T-helper 1 cell treated with Interleukin-12 subunit alpha and Interleukin-12 subunit beta and Interleukin-4 antibody, amounts not matched to agents 30 μg/mL and 1 μg/mL, for 36 hours (primary cell): Measurements from ENCODE around the gene RALGPS1.

Experiments
- H3K27ac Mint-ChIP-seq: one replicate; pipeline ENCODE4 v1.8.0; 2021; ENCODE audit warnings: mild to moderate bottlenecking, mixed read lengths
- H3K27me3 Mint-ChIP-seq: one replicate; pipeline ENCODE4 v1.8.0; 2021; ENCODE audit warnings: low read depth, mixed read lengths
- H3K36me3 Mint-ChIP-seq: one replicate; pipeline ENCODE4 v1.8.0; 2021; ENCODE audit warnings: low read depth, mixed read lengths
- H3K4me1 Mint-ChIP-seq: one replicate; pipeline ENCODE4 v1.8.0; 2021; ENCODE audit warnings: low read depth, mixed read lengths
- H3K4me3 Mint-ChIP-seq: one replicate; pipeline ENCODE4 v1.8.0; 2021; ENCODE audit warnings: mild to moderate bottlenecking, moderate library complexity, mixed read lengths
- H3K9me3 Mint-ChIP-seq: one replicate; pipeline ENCODE4 v1.8.0; 2021; ENCODE audit warnings: mixed read lengths

The RALGPS1 gene

GRCh38 chr9:127049044-127049443 is 134.5 kb downstream of the RALGPS1 start:
- H3K27ac Mint-ChIP-seq: peak overlapping the region; percentile 84
- peaks cover 5% of the 10 kb centered on the region for H3K36me3 Mint-ChIP-seq
- peak overlapping the region; percentile 71 for H3K4me3 Mint-ChIP-seq
- no peaks in the 10 kb centered on the region for H3K9me3 Mint-ChIP-seq
- H3K27me3 Mint-ChIP-seq: peaks cover 5% of the 10 kb centered on the region
- peaks cover 47% of the 10 kb centered on the region for H3K4me1 Mint-ChIP-seq

GRCh38 chr9:127049581-127049980 is 135.0 kb downstream of the RALGPS1 start:
- Mint-ChIP-seq H3K27me3 (peaks cover 4% of the 10 kb centered on the region), H3K27ac (peak overlapping the region; percentile 26), H3K4me3 (no peak overlapping the region), H3K36me3 (peaks cover 5% of the 10 kb centered on the region), H3K9me3 (no peaks in the 10 kb centered on the region), H3K4me1 (peaks cover 47% of the 10 kb centered on the region)

- H3K9me3 Mint-ChIP-seq: no peaks in the 10 kb centered on the region
- peak overlapping the region; percentile 81 for H3K27ac Mint-ChIP-seq
- H3K4me1 Mint-ChIP-seq: peaks cover 47% of the 10 kb centered on the region
- H3K36me3 Mint-ChIP-seq: peaks cover 5% of the 10 kb centered on the region
- no peak overlapping the region for H3K4me3 Mint-ChIP-seq
- H3K27me3 Mint-ChIP-seq: no peaks in the 10 kb centered on the region
Observed at GRCh38 chr9:127050152-127050551, 135.6 kb downstream of the RALGPS1 start.

GRCh38 chr9:127050591-127051001 is 136.0 kb downstream of the RALGPS1 start:
- Mint-ChIP-seq H3K27ac (peak overlapping the region; percentile 56), H3K4me1 (peaks cover 48% of the 10 kb centered on the region), H3K36me3 (peaks cover 5% of the 10 kb centered on the region), H3K9me3 (no peaks in the 10 kb centered on the region), H3K27me3 (no peaks in the 10 kb centered on the region), H3K4me3 (peak overlapping the region; percentile 5)

- Mint-ChIP-seq H3K27me3 (no peaks in the 10 kb centered on the region), H3K4me1 (peaks cover 46% of the 10 kb centered on the region), H3K4me3 (no peak overlapping the region), H3K36me3 (peaks cover 5% of the 10 kb centered on the region), H3K9me3 (no peaks in the 10 kb centered on the region), H3K27ac (no peak overlapping the region)
Observed at GRCh38 chr9:127051881-127052595, 137.5 kb downstream of the RALGPS1 start.

GRCh38 chr9:127053057-127053821 is 138.7 kb downstream of the RALGPS1 start:
- Mint-ChIP-seq H3K4me3 (no peak overlapping the region), H3K36me3 (peaks cover 3% of the 10 kb centered on the region), H3K27ac (no peak overlapping the region), H3K9me3 (no peaks in the 10 kb centered on the region), H3K27me3 (no peaks in the 10 kb centered on the region), H3K4me1 (peaks cover 45% of the 10 kb centered on the region)

- no peaks in the 10 kb centered on the region for H3K9me3 Mint-ChIP-seq
- H3K36me3 Mint-ChIP-seq: peaks cover 3% of the 10 kb centered on the region
- H3K4me3 Mint-ChIP-seq: no peak overlapping the region
- no peak overlapping the region for H3K27ac Mint-ChIP-seq
- no peaks in the 10 kb centered on the region for H3K27me3 Mint-ChIP-seq
- H3K4me1 Mint-ChIP-seq: peaks cover 44% of the 10 kb centered on the region
Observed at GRCh38 chr9:127053960-127054359, 139.4 kb downstream of the RALGPS1 start.

GRCh38 chr9:127055745-127056402 is 141.3 kb downstream of the RALGPS1 start:
- Mint-ChIP-seq H3K9me3 (no peaks in the 10 kb centered on the region), H3K27ac (no peak overlapping the region), H3K4me3 (no peak overlapping the region), H3K36me3 (peaks cover 4% of the 10 kb centered on the region), H3K27me3 (no peaks in the 10 kb centered on the region), H3K4me1 (peaks cover 39% of the 10 kb centered on the region)

GRCh38 chr9:127056446-127056845 is 141.9 kb downstream of the RALGPS1 start:
- Mint-ChIP-seq H3K4me3 (no peak overlapping the region), H3K27me3 (no peaks in the 10 kb centered on the region), H3K4me1 (peaks cover 33% of the 10 kb centered on the region), H3K27ac (no peak overlapping the region), H3K36me3 (peaks cover 4% of the 10 kb centered on the region), H3K9me3 (no peaks in the 10 kb centered on the region)

- Mint-ChIP-seq H3K4me3 (no peak overlapping the region), H3K9me3 (no peaks in the 10 kb centered on the region), H3K4me1 (peaks cover 31% of the 10 kb centered on the region), H3K27ac (no peak overlapping the region), H3K36me3 (peaks cover 6% of the 10 kb centered on the region), H3K27me3 (no peaks in the 10 kb centered on the region)
Observed at GRCh38 chr9:127058011-127058644, 143.5 kb downstream of the RALGPS1 start.

- no peak overlapping the region for H3K4me3 Mint-ChIP-seq
- H3K4me1 Mint-ChIP-seq: peaks cover 31% of the 10 kb centered on the region
- no peaks in the 10 kb centered on the region for H3K27me3 Mint-ChIP-seq
- no peaks in the 10 kb centered on the region for H3K9me3 Mint-ChIP-seq
- no peak overlapping the region for H3K27ac Mint-ChIP-seq
- H3K36me3 Mint-ChIP-seq: peaks cover 6% of the 10 kb centered on the region
Observed at GRCh38 chr9:127058645-127059021, 144.1 kb downstream of the RALGPS1 start.

- no peaks in the 10 kb centered on the region for H3K9me3 Mint-ChIP-seq
- no peak overlapping the region for H3K27ac Mint-ChIP-seq
- H3K4me3 Mint-ChIP-seq: no peak overlapping the region
- H3K36me3 Mint-ChIP-seq: peaks cover 6% of the 10 kb centered on the region
- H3K27me3 Mint-ChIP-seq: no peaks in the 10 kb centered on the region
- H3K4me1 Mint-ChIP-seq: peaks cover 31% of the 10 kb centered on the region
Observed at GRCh38 chr9:127059030-127059429, 144.4 kb downstream of the RALGPS1 start.

GRCh38 chr9:127059765-127060361 is 145.3 kb downstream of the RALGPS1 start:
- H3K4me3 Mint-ChIP-seq: no peak overlapping the region
- peak overlapping the region; percentile 5 for H3K27ac Mint-ChIP-seq
- peaks cover 6% of the 10 kb centered on the region for H3K36me3 Mint-ChIP-seq
- peaks cover 35% of the 10 kb centered on the region for H3K4me1 Mint-ChIP-seq
- H3K9me3 Mint-ChIP-seq: no peaks in the 10 kb centered on the region
- H3K27me3 Mint-ChIP-seq: no peaks in the 10 kb centered on the region

GRCh38 chr9:127061411-127061810 is 146.8 kb downstream of the RALGPS1 start:
- H3K27me3 Mint-ChIP-seq: no peaks in the 10 kb centered on the region
- no peak overlapping the region for H3K27ac Mint-ChIP-seq
- H3K4me3 Mint-ChIP-seq: no peak overlapping the region
- peaks cover 8% of the 10 kb centered on the region for H3K36me3 Mint-ChIP-seq
- peaks cover 29% of the 10 kb centered on the region for H3K4me1 Mint-ChIP-seq
- H3K9me3 Mint-ChIP-seq: no peaks in the 10 kb centered on the region
